ENCODE data around the gene SLC25A24. TPM values are rescaled to one million over a fixed set of nuclear protein-coding genes. Genes with fewer than 3 reads are reported as not detected.
"Not testable (repeated sequence)": the region's sequence is repeated elsewhere in the genome, so short reads cannot be mapped to it uniquely, and the experiment has no call there.

The SLC25A24 gene
- total RNA-seq, 1 experiment from 2014 or later, result 23.6 TPM

- H3K27ac ChIP-seq (ENCODE audit: low read depth, low read length); H3K4me1 ChIP-seq (ENCODE audit: control insufficient read depth in 1 of 2, insufficient read depth in 2 of 2, low read length in 2 of 2); ATAC-seq; H4K20me1 ChIP-seq (ENCODE audit: insufficient read depth); H3K9me3 ChIP-seq (ENCODE audit: control insufficient read depth in 1 of 2, insufficient read depth in 1 of 2, low read depth in 1 of 2, low read length in 2 of 2); POLR2A ChIA-PET; H3K79me2 ChIP-seq (ENCODE audit: insufficient read depth, low read length); H3K9me2 ChIP-seq (ENCODE audit: insufficient read depth); H3K27me3 ChIP-seq (ENCODE audit: insufficient read depth, low read length); CTCF ChIA-PET; H3K4me2 ChIP-seq (ENCODE audit: low read length); H3K9ac ChIP-seq (ENCODE audit: low read length); intact Hi-C loops (cut with micrococcal nuclease); DNase-seq (ENCODE audit: low read depth, low spot score); RAD21 ChIA-PET (ENCODE audit: low non-redundant PET in 1 of 2, low total read pairs in 2 of 2, uncharacterized antibody in 2 of 2, unreplicated experiment in 2 of 2); H2AFZ ChIP-seq (ENCODE audit: low read depth, low read length, poor library complexity, severe bottlenecking); H3K4me3 ChIP-seq (replicated peaks in 1 of 2; ENCODE audit: low read depth in 1 of 2, low read length in 2 of 2); BruUV-seq (replicated peaks): not testable (repeated sequence)
- H3K36me3 ChIP-seq (ENCODE audit: control insufficient read depth in 1 of 2, insufficient read depth in 2 of 2, low read length in 2 of 2), result peaks cover 6 to 13% of the 10 kb centered on the region in 2 experiments; a peak in 3 of 4 replicates
These were observed 67.0 kb downstream of the SLC25A24 start for GRCh38 chr1:108133148-108133547.

GRCh38 chr1:108132367-108132766 is 67.8 kb downstream of the SLC25A24 start:
- H3K79me2 ChIP-seq (ENCODE audit: insufficient read depth, low read length); H3K4me2 ChIP-seq (ENCODE audit: low read length); H3K4me1 ChIP-seq (ENCODE audit: control insufficient read depth in 1 of 2, insufficient read depth in 2 of 2, low read length in 2 of 2); H4K20me1 ChIP-seq (ENCODE audit: insufficient read depth); H3K9ac ChIP-seq (ENCODE audit: low read length); H3K27ac ChIP-seq (ENCODE audit: low read depth, low read length); RAD21 ChIA-PET (ENCODE audit: low non-redundant PET in 1 of 2, low total read pairs in 2 of 2, uncharacterized antibody in 2 of 2, unreplicated experiment in 2 of 2); H3K9me2 ChIP-seq (ENCODE audit: insufficient read depth); intact Hi-C loops (cut with micrococcal nuclease); H2AFZ ChIP-seq (ENCODE audit: low read depth, low read length, poor library complexity, severe bottlenecking); CTCF ChIA-PET; BruUV-seq (replicated peaks); ATAC-seq; H3K4me3 ChIP-seq (replicated peaks in 1 of 2; ENCODE audit: low read depth in 1 of 2, low read length in 2 of 2); H3K27me3 ChIP-seq (ENCODE audit: insufficient read depth, low read length); H3K9me3 ChIP-seq (ENCODE audit: control insufficient read depth in 1 of 2, insufficient read depth in 1 of 2, low read depth in 1 of 2, low read length in 2 of 2); POLR2A ChIA-PET; DNase-seq (ENCODE audit: low read depth, low spot score): not testable (repeated sequence)
- H3K36me3 ChIP-seq (ENCODE audit: control insufficient read depth in 1 of 2, insufficient read depth in 2 of 2, low read length in 2 of 2), result peaks cover 6 to 13% of the 10 kb centered on the region in 2 experiments; a peak in 3 of 4 replicates

- H3K9ac ChIP-seq (ENCODE audit: low read length); H4K20me1 ChIP-seq (ENCODE audit: insufficient read depth); CTCF ChIA-PET; ATAC-seq; intact Hi-C loops (cut with micrococcal nuclease); POLR2A ChIA-PET; H3K9me3 ChIP-seq (ENCODE audit: control insufficient read depth in 1 of 2, insufficient read depth in 1 of 2, low read depth in 1 of 2, low read length in 2 of 2); H3K4me1 ChIP-seq (ENCODE audit: control insufficient read depth in 1 of 2, insufficient read depth in 2 of 2, low read length in 2 of 2); H3K4me2 ChIP-seq (ENCODE audit: low read length); BruUV-seq (replicated peaks); H3K9me2 ChIP-seq (ENCODE audit: insufficient read depth); RAD21 ChIA-PET (ENCODE audit: low non-redundant PET in 1 of 2, low total read pairs in 2 of 2, uncharacterized antibody in 2 of 2, unreplicated experiment in 2 of 2); DNase-seq (ENCODE audit: low read depth, low spot score); H2AFZ ChIP-seq (ENCODE audit: low read depth, low read length, poor library complexity, severe bottlenecking); H3K27me3 ChIP-seq (ENCODE audit: insufficient read depth, low read length); H3K79me2 ChIP-seq (ENCODE audit: insufficient read depth, low read length); H3K4me3 ChIP-seq (replicated peaks in 1 of 2; ENCODE audit: low read depth in 1 of 2, low read length in 2 of 2); H3K27ac ChIP-seq (ENCODE audit: low read depth, low read length): not testable (repeated sequence)
- peaks cover 6 to 11% of the 10 kb centered on the region in 2 experiments; a peak in 3 of 4 replicates for H3K36me3 ChIP-seq (ENCODE audit: control insufficient read depth in 1 of 2, insufficient read depth in 2 of 2, low read length in 2 of 2)
These were observed 68.9 kb downstream of the SLC25A24 start for GRCh38 chr1:108131281-108131680.
